WTC11 (cell line): Measurements from ENCODE around the gene SPG21. TPM values are rescaled to one million over a fixed set of nuclear protein-coding genes. Genes with fewer than 3 reads are reported as not detected.

Experiments used
- ATF1 ChIP-seq: sonication (generic); formaldehyde crosslinking; IDR thresholded peaks from 2 replicates; pipeline ENCODE4 v1.8.1; 2023; ENCODE audit warnings: mild to moderate bottlenecking, moderate library complexity, missing genetic modification reagents
- CBFB ChIP-seq: sonication (generic); formaldehyde crosslinking; IDR thresholded peaks from 2 replicates; pipeline ENCODE4 v1.8.1; 2022; ENCODE audit warnings: mild to moderate bottlenecking, low read depth, missing genetic modification reagents
- CREB1 ChIP-seq: sonication (generic); formaldehyde crosslinking; IDR thresholded peaks from 2 replicates; pipeline ENCODE4 v1.8.0; 2023; ENCODE audit warnings: mild to moderate bottlenecking, missing genetic modification reagents
- ETV6 ChIP-seq: sonication (generic); formaldehyde crosslinking; IDR thresholded peaks from 2 replicates; pipeline ENCODE4 v1.8.1; 2022; ENCODE audit warnings: mild to moderate bottlenecking, missing genetic modification reagents
- GABPB1 ChIP-seq: sonication (generic); formaldehyde crosslinking; IDR thresholded peaks from 2 replicates; pipeline ENCODE4 v1.8.1; 2023; ENCODE audit warnings: mild to moderate bottlenecking, missing genetic modification reagents
- HMGXB4 ChIP-seq: sonication (generic); formaldehyde crosslinking; IDR thresholded peaks from 2 replicates; pipeline ENCODE4 v1.8.1; 2023; ENCODE audit warnings: mild to moderate bottlenecking, moderate library complexity, missing genetic modification reagents
- MYBL2 ChIP-seq: sonication (generic); formaldehyde crosslinking; IDR thresholded peaks from 2 replicates; pipeline ENCODE4 v1.8.1; 2023; ENCODE audit warnings: mild to moderate bottlenecking, moderate library complexity, missing genetic modification reagents
- NFATC4 ChIP-seq: fragments of 250-450 bp; sonication (Bioruptor Pico); IDR thresholded peaks from 2 replicates; pipeline ENCODE4 v1.9.0; 2021; ENCODE audit warnings: mild to moderate bottlenecking
- NR1H2 ChIP-seq: sonication (generic); formaldehyde crosslinking; IDR thresholded peaks from 2 replicates; pipeline ENCODE4 v1.9.0; 2021; ENCODE audit warnings: mild to moderate bottlenecking, moderate library complexity, missing genetic modification reagents
- NR3C1 ChIP-seq: sonication (generic); formaldehyde crosslinking; conservative IDR thresholded peaks from 2 replicates; pipeline ENCODE4 v1.8.1; 2023; ENCODE audit warnings: low read depth, mild to moderate bottlenecking, missing genetic modification reagents
- OVOL2 ChIP-seq: fragments of 250-450 bp; sonication (Bioruptor Pico); IDR thresholded peaks from 2 replicates; pipeline ENCODE4 v1.9.0; 2021; ENCODE audit warnings: mild to moderate bottlenecking, borderline replicate concordance
- PRRX2 ChIP-seq: fragments of 250-450 bp; sonication (Bioruptor Pico); IDR thresholded peaks from 2 replicates; pipeline ENCODE4 v1.8.0; 2021; ENCODE audit warnings: mild to moderate bottlenecking
- SMAD3 ChIP-seq: sonication (generic); formaldehyde crosslinking; IDR thresholded peaks from 2 replicates; pipeline ENCODE4 v1.8.0; 2022; ENCODE audit warnings: missing genetic modification reagents, mild to moderate bottlenecking, borderline replicate concordance
- TP53 ChIP-seq: sonication (generic); formaldehyde crosslinking; IDR thresholded peaks from 2 replicates; pipeline ENCODE4 v1.8.1; 2023; ENCODE audit warnings: mild to moderate bottlenecking, missing genetic modification reagents
- ZNF263 ChIP-seq: sonication (generic); formaldehyde crosslinking; IDR thresholded peaks from 2 replicates; pipeline ENCODE4 v1.8.1; 2022; ENCODE audit warnings: low read depth, mild to moderate bottlenecking, moderate library complexity, missing genetic modification reagents
- ZNF423 ChIP-seq: fragments of 250-450 bp; sonication (Bioruptor Pico); IDR thresholded peaks from 2 replicates; pipeline ENCODE4 v2.1.2; 2022; ENCODE audit warnings: mild to moderate bottlenecking, moderate library complexity
- ZNF425 ChIP-seq: fragments of 250-450 bp; sonication (Bioruptor Pico); conservative IDR thresholded peaks from 2 replicates; pipeline ENCODE4 v1.9.0; 2021; ENCODE audit warnings: mild to moderate bottlenecking
- total RNA-seq: library from RNA; stranded (reverse); gene quantifications from 3 replicates; pipeline ENCODE4 v1.2.3, GENCODE V29; 2021

Gene SPG21
- total RNA-seq, 1 experiment from 2014 or later = 69.9 TPM

- TF ChIP-seq HMGXB4 (CRISPR knock-in tag) (no peak), OVOL2 (CRISPR knock-in tag) (no peak), SMAD3 (CRISPR knock-in tag) (peak; percentile 78; the same call in 1 of the 2 replicates), TP53 (CRISPR knock-in tag) (peak; percentile 54; the same call in 1 of the 2 replicates), ZNF263 (peak; percentile 75), PRRX2 (no peak), ATF1 (no peak), CREB1 (CRISPR knock-in tag) (no peak), CBFB (no peak), GABPB1 (no peak), ETV6 (no peak), NR3C1 (CRISPR knock-in tag) (no peak), MYBL2 (CRISPR knock-in tag) (no peak), ZNF423 (CRISPR knock-in tag) (no peak), NFATC4 (CRISPR knock-in tag) (no peak), ZNF425 (no peak), NR1H2 (no peak)
- TF ChIP-seq, all 79 proteins: peak for 6
These were observed 74.0 kb downstream of the SPG21 start (continued) for GRCh38 chr15:64915518-64916227.

Other genes with a start within 250 kb of the SPG21 start
- 195 to 210 TPM (median 202 TPM) in 3 replicates for gene RBPMS2, start 214.3 kb downstream of the SPG21 start, total RNA-seq
- gene PIF1, start 164.3 kb downstream of the SPG21 start, total RNA-seq = 174 to 249 TPM (median 184 TPM) in 3 replicates
- 21.6 to 22.1 TPM (median 21.9 TPM) in 3 replicates for gene PLEKHO2, start 148.0 kb downstream of the SPG21 start, total RNA-seq
- gene ANKDD1A, start 78.0 kb downstream of the SPG21 start, total RNA-seq = 6.1 to 7.9 TPM (median 7.4 TPM) in 3 replicates
- 22.3 to 28.8 TPM (median 26.7 TPM) in 3 replicates for gene MTFMT, start 39.7 kb upstream of the SPG21 start, total RNA-seq
- gene SLC51B, start 55.5 kb upstream of the SPG21 start, total RNA-seq = not detected in 3 replicates
- gene RASL12, start 78.1 kb upstream of the SPG21 start, total RNA-seq = 5.6 to 6.8 TPM (median 6.5 TPM) in 3 replicates
- 0.05 TPM in 1 of 3 replicates, not detected in the others for gene KBTBD13, start 86.8 kb upstream of the SPG21 start, total RNA-seq
- 2.0 to 2.9 TPM (median 2.2 TPM) in 3 replicates for gene UBAP1L, start 125.3 kb upstream of the SPG21 start, total RNA-seq
- gene PDCD7, start 143.9 kb upstream of the SPG21 start, total RNA-seq = 23.5 to 25.4 TPM (median 25.4 TPM) in 3 replicates
- 57.9 to 68.7 TPM (median 61.5 TPM) in 3 replicates for gene CLPX, start 195.4 kb upstream of the SPG21 start, total RNA-seq
- not detected in 3 replicates for gene CILP, start 221.6 kb upstream of the SPG21 start, total RNA-seq